Measurements from ENCODE around the gene PROM1.

PROM1 gene

DNA sequence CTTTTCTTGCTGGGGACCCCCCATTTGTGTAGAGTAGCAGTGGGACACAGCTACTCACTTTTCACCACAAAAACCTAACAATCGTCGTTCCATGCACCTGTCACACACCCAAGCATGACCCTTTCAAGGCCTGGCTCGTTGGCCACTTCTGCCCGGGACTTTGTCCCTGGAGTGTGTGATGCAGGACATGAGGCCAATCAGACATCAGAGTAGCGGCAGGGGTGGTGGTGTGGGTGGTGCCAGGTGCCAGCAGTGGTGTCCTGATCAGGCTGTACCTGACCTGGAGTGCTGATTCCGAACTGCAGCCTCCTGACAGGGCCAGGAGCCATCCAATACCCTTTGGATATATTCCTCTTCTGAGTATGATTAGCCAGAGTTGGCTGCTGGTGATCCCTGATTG is 23.1 kb upstream of the PROM1 start:
- DNase-seq: no peak

GRCh38 chr4:16104520-16104919 is 20.7 kb upstream of the PROM1 start:
- no peak for DNase-seq

DNA sequence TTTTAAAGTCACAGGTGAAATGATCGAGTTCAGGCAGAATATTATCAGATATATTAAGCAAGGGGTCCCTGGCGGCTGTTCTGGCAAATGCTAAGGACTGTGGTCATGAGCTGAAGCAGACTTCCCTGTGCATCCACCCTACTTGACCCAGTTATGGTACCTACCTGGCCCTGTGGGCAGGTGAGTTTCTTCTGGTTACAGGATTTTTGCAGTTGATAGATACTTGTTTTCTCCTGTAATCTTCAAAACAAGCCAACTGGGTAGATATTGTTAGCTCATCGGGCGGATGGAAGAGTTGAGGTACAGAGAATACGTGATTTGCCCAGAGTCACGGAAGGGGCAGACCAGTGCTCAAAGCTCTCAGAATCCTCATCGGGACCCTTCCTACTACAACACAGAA is 18.5 kb upstream of the PROM1 start:
- no peak for DNase-seq

DNA sequence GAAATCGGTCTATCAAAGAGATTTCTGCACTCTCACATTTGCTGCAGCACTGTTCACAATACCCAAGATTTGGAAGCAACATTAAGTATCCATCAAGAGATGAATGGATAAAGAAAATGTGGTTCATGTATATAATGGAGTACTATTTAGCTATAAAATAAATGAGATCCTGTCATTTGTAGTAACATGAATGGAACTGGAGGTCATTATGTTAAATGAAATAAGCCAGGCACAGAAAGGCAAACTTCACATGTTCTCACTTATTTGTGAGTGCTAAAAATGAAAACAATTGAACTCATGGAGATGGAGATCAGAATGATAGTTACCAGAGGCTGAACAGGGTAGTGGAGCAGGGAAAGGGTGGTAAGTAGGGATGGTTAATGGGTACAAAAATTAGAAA is 17.0 kb upstream of the PROM1 start:
- no peak for DNase-seq

- no peak for DNase-seq
These were observed 9.0 kb upstream of the PROM1 start for GRCh38 chr4:16092682-16093319.

DNA sequence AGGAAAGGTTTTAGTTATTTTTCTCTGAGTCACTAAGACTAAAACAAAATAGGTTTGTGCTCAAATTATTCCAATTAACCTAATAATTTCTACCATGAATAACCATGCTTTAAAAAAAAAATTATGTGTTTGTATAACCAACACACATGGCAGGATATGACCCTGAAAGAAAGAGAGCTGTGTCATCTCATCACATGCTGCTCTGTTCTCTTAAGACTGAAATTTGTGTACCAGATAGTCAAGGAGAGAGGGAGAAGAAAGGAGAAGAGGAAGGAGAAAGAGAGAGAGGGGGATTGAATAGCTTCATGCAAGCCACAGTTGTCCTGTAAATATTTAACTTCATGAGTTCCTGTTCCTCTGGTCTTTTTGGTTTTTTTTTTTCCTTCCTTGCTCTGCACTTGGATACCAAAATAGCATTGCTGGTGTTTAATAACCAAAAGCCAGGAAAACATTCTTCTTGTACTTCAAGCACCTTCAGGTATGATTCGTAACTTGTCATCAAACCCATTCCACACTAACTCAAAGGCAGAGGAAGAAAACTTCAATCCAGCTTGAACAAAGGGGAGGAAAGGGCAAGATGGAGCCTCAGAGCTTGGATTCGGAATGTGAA is 6.4 kb upstream of the PROM1 start:
- DNase-seq: no peak

GRCh38 chr4:16089156-16089555 is 5.3 kb upstream of the PROM1 start:
- DNase-seq: no peak

- DNase-seq: no peak
These were observed 4.8 kb upstream of the PROM1 start for GRCh38 chr4:16088601-16089000.

DNA sequence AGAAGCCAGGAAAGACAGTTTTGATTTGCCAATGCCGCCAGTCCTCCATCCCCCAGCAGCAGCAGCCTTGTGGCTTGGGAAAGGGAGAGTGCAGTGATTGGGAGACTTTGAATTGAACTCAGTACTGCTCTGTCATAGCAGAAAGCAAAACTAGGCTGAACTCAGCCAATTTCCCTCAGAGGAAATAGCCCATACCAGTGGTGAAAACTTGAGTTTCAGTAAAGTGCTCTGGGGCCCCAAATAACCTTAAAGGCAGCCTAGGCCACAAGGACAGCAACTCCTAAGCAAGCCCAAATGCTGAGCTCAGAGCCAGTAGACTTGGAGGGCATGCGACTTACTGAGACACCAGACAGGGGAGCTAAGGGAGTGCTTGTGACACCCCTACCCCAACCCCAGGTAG is 2.0 kb upstream of the PROM1 start:
- no peak for DNase-seq

- DNase-seq: no peak
These were observed 1.2 kb downstream of the PROM1 start for GRCh38 chr4:16082426-16083240.

GRCh38 chr4:16082041-16082425 is 1.8 kb downstream of the PROM1 start:
- no peak for DNase-seq

- no peak for DNase-seq
These were observed 4.8 kb downstream of the PROM1 start for GRCh38 chr4:16079046-16079445.

- DNase-seq: no peak
These were observed 5.5 kb downstream of the PROM1 start for GRCh38 chr4:16078195-16078760.

- no peak for DNase-seq
These were observed 6.0 kb downstream of the PROM1 start for GRCh38 chr4:16077786-16078185.

GRCh38 chr4:16075975-16076757 is 7.7 kb downstream of the PROM1 start:
- DNase-seq: no peak

GRCh38 chr4:16075061-16075460 is 8.8 kb downstream of the PROM1 start:
- no peak for DNase-seq

- no peak for DNase-seq
These were observed 11.7 kb downstream of the PROM1 start for GRCh38 chr4:16072168-16072567.

- DNase-seq: no peak
These were observed 13.6 kb downstream of the PROM1 start for GRCh38 chr4:16070203-16070602.

DNA sequence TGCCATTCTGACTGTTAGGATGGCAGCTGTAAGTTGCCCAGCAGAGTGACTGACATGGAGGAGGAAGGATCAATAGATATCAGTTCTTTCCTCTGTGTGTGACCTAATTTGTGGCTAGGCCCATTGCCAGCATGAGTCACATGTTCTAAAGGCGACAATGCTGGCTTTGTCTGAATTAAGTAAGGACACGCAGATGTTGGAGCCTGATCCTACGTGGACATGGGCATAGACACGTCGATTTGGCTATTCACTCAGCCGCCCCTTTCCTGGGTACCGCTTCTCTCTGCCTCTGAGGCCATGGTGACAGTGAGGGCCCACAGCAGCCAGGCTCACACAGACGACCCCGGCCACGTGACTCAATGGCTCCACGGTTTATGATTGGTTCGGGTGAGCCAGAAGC is 16.3 kb downstream of the PROM1 start:
- no peak for DNase-seq

- no peak for DNase-seq
These were observed 17.2 kb downstream of the PROM1 start for GRCh38 chr4:16066586-16067128.

DNA sequence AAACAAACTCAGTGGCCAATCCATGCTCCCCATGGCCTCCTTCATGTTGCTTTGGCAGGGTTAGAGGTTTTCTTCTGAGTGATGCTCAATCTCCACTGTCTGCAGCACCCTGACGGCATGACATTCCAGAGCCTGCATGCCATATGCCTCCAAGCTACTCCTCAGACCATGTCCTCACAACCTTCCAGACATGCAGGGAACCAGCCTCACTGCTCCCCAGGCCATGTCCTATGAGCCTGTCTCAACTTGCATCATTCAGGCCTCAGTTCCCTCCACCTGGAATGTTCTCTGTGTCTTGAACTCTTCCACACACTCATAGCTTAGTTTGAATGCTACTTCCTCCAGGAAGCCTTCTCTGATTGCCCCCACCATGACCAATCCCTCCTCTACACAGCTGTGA is 18.8 kb downstream of the PROM1 start:
- no peak for DNase-seq

- no peak for DNase-seq
These were observed 21.2 kb downstream of the PROM1 start for GRCh38 chr4:16062601-16063000.
